HepG2 (cell line): ENCODE results near the gene TNFAIP1. TPM values are rescaled to one million over a fixed set of nuclear protein-coding genes. Genes with fewer than 3 reads are reported as not detected.

ENCODE experiments used
- ATAC-seq: fragments of 200-7000 bp; cut with Tn5 transposase; 3 replicates; pipeline ENCODE4 v1.9.1; 2020; ENCODE audit warnings: mild to moderate bottlenecking, moderate library complexity
- Bru-seq: library from RNA; stranded (reverse); fragments of 400-500 nt; gene quantifications from one replicate; lab custom pipeline; 2021; lab: Mats Ljungman, UMichigan
- BruChase-seq, 2 experiments: library from RNA; stranded (reverse); fragments of 400-500 nt; gene quantifications; one replicate each; lab custom pipeline; 2021; lab: Mats Ljungman, UMichigan
- BruUV-seq: library from RNA; stranded (reverse); fragments of 400-500 nt; replicated peaks from 2 replicates; lab custom pipeline; 2021; lab: Mats Ljungman, UMichigan
- CTCF ChIA-PET: fragments of 300-600 bp; formaldehyde crosslinking; extraction: SDS; loops from one replicate; lab custom pipeline; 2021; ENCODE audit warnings: low total read pairs, inconsistent platforms, low intra/inter-chr PET ratio; lab: Yijun Ruan, JAX
- POLR2A ChIA-PET: fragments of 350-600 bp; sonication (Branson Sonifier 250); formaldehyde crosslinking; loops from one replicate; lab custom pipeline; 2020; ENCODE audit warnings: antibody characterized with exemption, inconsistent platforms; lab: Yijun Ruan, JAX
- DNase-seq: peaks from one replicate; pipeline ENCODE4 v3.0.0-alpha.2; 2015; ENCODE audit warnings: low spot score
- FAIRE-seq: peaks from 3 replicates; lab custom pipeline; 2011; peaks lifted over from hg19 to GRCh38; lab: Jason Lieb, UNC
- H2AFZ ChIP-seq: one replicate; pipeline ENCODE4 v1.6.1; 2011; ENCODE audit warnings: low read length, inconsistent platforms
- H3K27ac ChIP-seq: fragments of 300-600 bp; 3 replicates; pipeline ENCODE4 v1.8.0; 2011; ENCODE audit warnings: mixed run types, mild to moderate bottlenecking, mixed read lengths, low read length, inconsistent platforms; ENCODE audit not compliant: insufficient read depth; ENCODE audit errors: extremely low read length
- H3K27me3 ChIP-seq, 2 experiments: fragments of 200-600 bp in 1 of 2; 2 replicates in 1 of 2; 3 replicates in 1 of 2; pipeline versions ENCODE4 v1.6.0 to v1.8.0; 2011; ENCODE audit warnings: low read length in 2 of 2, mild to moderate bottlenecking in 2 of 2, moderate library complexity in 2 of 2, inconsistent platforms in 1 of 2; ENCODE audit not compliant: insufficient read depth in 2 of 2, control insufficient read depth in 1 of 2
- H3K36me3 ChIP-seq, 2 experiments: fragments of 200-600 bp in 1 of 2; replicated peaks in 1 of 2; 2 replicates in 1 of 2; 3 replicates in 1 of 2; pipeline versions ENCODE4 v1.5.1 to v1.8.0; 2011; ENCODE audit warnings: low read length in 2 of 2, inconsistent platforms in 1 of 2; ENCODE audit not compliant: insufficient read depth in 2 of 2, control insufficient read depth in 1 of 2
- H3K4me1 ChIP-seq: 2 replicates; pipeline ENCODE4 v1.5.1; 2012; ENCODE audit warnings: low read length, inconsistent platforms; ENCODE audit not compliant: insufficient read depth
- H3K4me2 ChIP-seq: 2 replicates; pipeline ENCODE4 v1.6.0; 2011; ENCODE audit warnings: low read depth, low read length, inconsistent platforms
- H3K4me3 ChIP-seq, 3 experiments: fragments of 200-600 bp in 1 of 3; sonication (generic), shearing (Covaris generic) in 1 of 3; replicated peaks in 1 of 3; 2 replicates each; pipeline ENCODE4 v1.5.1; 2011 to 2016; ENCODE audit warnings: low read length in 3 of 3, inconsistent platforms in 2 of 3, low read depth in 2 of 3, mild to moderate bottlenecking in 2 of 3, control low read depth in 1 of 3, mixed read lengths in 1 of 3; ENCODE audit not compliant: insufficient read depth in 1 of 3
- H3K79me2 ChIP-seq: one replicate; pipeline ENCODE4 v1.6.1; 2011; ENCODE audit warnings: low read length, inconsistent platforms; ENCODE audit not compliant: insufficient read depth
- H3K9ac ChIP-seq: 2 replicates; pipeline ENCODE4 v1.6.0; 2011; ENCODE audit warnings: mild to moderate bottlenecking, low read depth, low read length, inconsistent platforms; ENCODE audit not compliant: insufficient read depth
- H3K9me3 ChIP-seq: 2 replicates; pipeline ENCODE4 v1.5.1; 2012; ENCODE audit warnings: mild to moderate bottlenecking, low read length
- H4K20me1 ChIP-seq: 2 replicates; pipeline ENCODE4 v1.6.0; 2011; ENCODE audit warnings: inconsistent platforms, mild to moderate bottlenecking, low read length, moderate library complexity; ENCODE audit not compliant: insufficient read depth
- ASH2L ChIP-seq: fragments of 300-600, 200-600 bp; sonication (generic); IDR thresholded peaks from 2 replicates; pipeline ENCODE4 v1.7.0; 2017; ENCODE audit warnings: low read depth, mild to moderate bottlenecking, moderate library complexity, mixed read lengths, low read length; ENCODE audit not compliant: insufficient read length
- HHEX ChIP-seq: IDR thresholded peaks from 2 replicates; pipeline ENCODE4 v1.6.1; 2016; ENCODE audit warnings: control low read depth
- MBD4 ChIP-seq: IDR thresholded peaks from 2 replicates; pipeline ENCODE4 v1.6.1; 2012; ENCODE audit warnings: low read length, inconsistent platforms, borderline replicate concordance
- NR2F1 ChIP-seq, 2 experiments: fragments of 450-650 bp in 1 of 2; formaldehyde crosslinking in 1 of 2; IDR thresholded peaks; 2 replicates each; pipeline versions ENCODE4 v1.5.0 to v1.6.1; 2016 to 2020; ENCODE audit warnings: mild to moderate bottlenecking in 1 of 2, missing compliant biosample characterization in 1 of 2, missing genetic modification reagents in 1 of 2, moderate library complexity in 1 of 2
- SALL2 ChIP-seq: sonication (generic); formaldehyde crosslinking; IDR thresholded peaks from 2 replicates; pipeline ENCODE4 v1.8.1; 2023; ENCODE audit warnings: mild to moderate bottlenecking, missing genetic modification reagents, inconsistent platforms
- SMARCC2 ChIP-seq: fragments of 450-650 bp; IDR thresholded peaks from 2 replicates; pipeline ENCODE4 v1.6.1; 2017; ENCODE audit warnings: antibody characterized with exemption, mild to moderate bottlenecking
- ZBTB34 ChIP-seq: sonication (generic); formaldehyde crosslinking; IDR thresholded peaks from 2 replicates; pipeline ENCODE4 v1.8.0; 2022; ENCODE audit warnings: mild to moderate bottlenecking, missing genetic modification reagents
- ZNF33B ChIP-seq: sonication (generic); formaldehyde crosslinking; IDR thresholded peaks from 2 replicates; pipeline ENCODE4 v1.5.1; 2020; ENCODE audit warnings: mild to moderate bottlenecking, missing genetic modification reagents
- WGBS: methylation state at CpG from one replicate; pipeline ENCODE4 v1.1.6; 2017; ENCODE audit warnings: low lambda C conversion rate; 5-methylcytosine and 5-hydroxymethylcytosine counted together
- in situ Hi-C: cut with HindIII; loops from 2 replicates; pipeline ENCODE4 v1.10.0; 2017; ENCODE audit warnings: low pct_unique_long_range_greater_than_20kb; ENCODE audit not compliant: extremely low pct_ligation_motif_present
- intact Hi-C: fragments of 100-400 bp; cut with micrococcal nuclease; formaldehyde crosslinking; loops from one replicate; pipeline ENCODE4 v1.10.0; 2022; ENCODE audit not compliant: unreplicated experiment
- long read RNA-seq, 2 experiments: library from RNA in 1 of 2; library from polyadenylated mRNA in 1 of 2; stranded (forward) in 1 of 2; unstranded in 1 of 2; transcript quantifications; one replicate each; pipeline ENCODE4 v2.0.0, GENCODE V29; 2019 to 2022
- polyA minus RNA-seq, 3 experiments: library from RNA; depleted of rRNA, polyadenylated mRNA; stranded (reverse); fragments of >200 nt; gene quantifications; 2 replicates each; pipeline ENCODE4 v1.2.3, GENCODE V29; 2011; ENCODE audit warnings: low replicate concordance in 1 of 3
- polyA plus RNA-seq, 8 experiments: library from polyadenylated mRNA; depleted of rRNA in 3 of 8; stranded (reverse) in 7 of 8; unstranded in 1 of 8; fragments of >200 nt; fragmentation: Illumina TruSeq in 4 of 8; extraction: Trizol in 4 of 8; gene quantifications; 2 replicates each; pipeline versions ENCODE4 v1.2.1 to v1.2.3, GENCODE V29; 2011 to 2016; ENCODE audit warnings: low read depth in 4 of 8, missing spikeins in 1 of 8, mixed read lengths in 1 of 8; ENCODE audit not compliant: insufficient read depth in 1 of 8
- total RNA-seq, 5 experiments: library from RNA; depleted of rRNA; stranded (reverse); fragments of >200 nt; fragmentation: Illumina TruSeq; extraction: Trizol; gene quantifications; 2 replicates each; pipeline ENCODE4 v1.2.3, GENCODE V29; 2016; ENCODE audit warnings: low read depth in 1 of 5
- TF ChIP-seq, protein P1 (sequence below): sonication (generic); formaldehyde crosslinking; IDR thresholded peaks from 2 replicates; pipeline ENCODE4 v1.9.0; 2021; ENCODE audit warnings: missing genetic modification reagents, mild to moderate bottlenecking, borderline replicate concordance
- TF ChIP-seq, protein P2 (sequence below): sonication (generic); formaldehyde crosslinking; IDR thresholded peaks from 2 replicates; pipeline ENCODE4 v1.4.0; 2020; ENCODE audit warnings: missing genetic modification reagents, mild to moderate bottlenecking, borderline replicate concordance

TNFAIP1 gene
- total RNA-seq (2016; rRNA removed; fragmentation: Illumina TruSeq; extraction: Trizol) (17.5 and 18.7 TPM in 2 replicates), polyA plus RNA-seq (2011; rRNA removed) (40.6 and 42.8 TPM in 2 replicates), polyA minus RNA-seq (2011; rRNA and poly(A)+ RNA removed; ENCODE audit: low replicate concordance) (67.1 and 165 TPM in 2 replicates), Bru-seq, nascent RNA (percentile 71 among the genes with signal in this experiment), BruChase-seq, experiment 1, labeled RNA remaining after a 6-hour chase (percentile 80 among the genes with signal in this experiment), BruChase-seq, experiment 2, labeled RNA remaining after a 2-hour chase (percentile 79 among the genes with signal in this experiment)
- total RNA-seq (2016; cell fraction: cytosol; rRNA removed; fragmentation: Illumina TruSeq; extraction: Trizol; ENCODE audit: low read depth) = 3.0 and 3.3 TPM in 2 replicates
- 17.6 and 18.0 TPM in 2 replicates for total RNA-seq (2016; cell fraction: insoluble cytoplasmic fraction; rRNA removed; fragmentation: Illumina TruSeq; extraction: Trizol)
- total RNA-seq (2016; cell fraction: membrane; rRNA removed; fragmentation: Illumina TruSeq; extraction: Trizol) = 10.3 and 13.6 TPM in 2 replicates
- total RNA-seq (2016; cell fraction: nucleus; rRNA removed; fragmentation: Illumina TruSeq; extraction: Trizol) = 10.7 and 12.2 TPM in 2 replicates
- polyA plus RNA-seq (2011; cell fraction: cytosol; rRNA removed) = 26.7 and 28.6 TPM in 2 replicates
- 42.5 and 48.1 TPM in 2 replicates for polyA plus RNA-seq (2011; cell fraction: nucleus; rRNA removed)
- 16.3 and 24.4 TPM in 2 replicates for polyA plus RNA-seq (2012)
- 3.2 and 5.3 TPM in 2 replicates for polyA plus RNA-seq (2016; cell fraction: cytosol; fragmentation: Illumina TruSeq; extraction: Trizol; ENCODE audit: low read depth)
- polyA plus RNA-seq (2016; cell fraction: insoluble cytoplasmic fraction; fragmentation: Illumina TruSeq; extraction: Trizol; ENCODE audit: low read depth) = 18.4 and 21.2 TPM in 2 replicates
- polyA plus RNA-seq (2016; cell fraction: membrane; fragmentation: Illumina TruSeq; extraction: Trizol; ENCODE audit: low read depth) = 8.2 and 8.8 TPM in 2 replicates
- polyA plus RNA-seq (2016; cell fraction: nucleus; fragmentation: Illumina TruSeq; extraction: Trizol; ENCODE audit: insufficient read depth, low read depth) = 17.9 and 19.3 TPM in 2 replicates
- 30.3 and 32.2 TPM in 2 replicates for polyA minus RNA-seq (2011; cell fraction: cytosol; rRNA and poly(A)+ RNA removed)
- polyA minus RNA-seq (2011; cell fraction: nucleus; rRNA and poly(A)+ RNA removed) = 20.6 and 26.7 TPM in 2 replicates
- long read RNA-seq, experiment 1, transcript TNFAIP1-201 (7 exons, 3,627 nt) = major isoform, 18 of 24 reads
- long read RNA-seq, experiment 1, partial matches to known transcripts = 2 of 24 reads
- long read RNA-seq, experiment 1, other reads (novel, unspliced or antisense) = 4 of 24 reads
- long read RNA-seq, experiment 2, transcript TNFAIP1-201 (7 exons, 3,627 nt) = major isoform, 40 of 95 reads
- long read RNA-seq, experiment 2, partial matches to known transcripts = 50 of 95 reads
- long read RNA-seq, experiment 2, other reads (novel, unspliced or antisense) = 5 of 95 reads

DNA sequence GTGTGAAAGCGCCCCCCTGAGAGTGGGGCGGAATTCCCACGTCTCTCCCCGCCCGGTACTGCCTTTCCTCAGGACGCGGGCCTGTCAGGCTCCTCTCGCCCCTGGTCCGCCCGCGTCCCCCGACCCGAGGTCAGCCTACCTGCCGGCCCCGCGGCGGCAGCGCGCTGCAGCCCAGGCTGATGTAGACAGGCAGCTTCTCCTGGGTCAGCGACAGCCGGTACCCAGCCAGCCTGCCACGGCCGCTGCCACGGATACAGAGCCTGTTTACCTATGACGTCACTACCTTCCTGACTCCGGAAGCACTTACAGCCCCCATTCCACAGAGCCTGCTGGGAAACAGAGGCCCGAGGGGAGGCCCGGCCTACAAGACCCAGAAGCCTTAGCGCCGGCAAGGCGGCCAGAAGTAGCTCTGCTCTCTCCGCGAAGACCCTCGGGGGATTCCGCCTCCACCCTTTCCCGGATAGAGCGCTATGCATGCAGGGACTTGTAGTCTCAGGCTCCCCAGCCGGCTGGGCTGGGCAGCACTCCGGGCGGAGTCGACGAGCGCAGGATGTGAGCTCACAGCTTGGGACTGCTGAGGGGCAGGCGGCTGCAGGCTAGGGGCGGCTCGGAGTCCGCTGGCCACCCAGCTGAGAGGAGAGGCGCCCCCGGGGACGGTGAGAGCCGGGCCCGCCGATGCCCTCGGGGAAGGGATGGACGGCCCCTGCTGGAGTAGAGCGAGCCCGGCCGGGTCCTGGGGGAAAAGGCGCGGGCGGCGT is at the start of gene TNFAIP1, which contains the start of gene IFT20:
Gene TNFAIP1, plus strand, starts transcription at position 561 of the 758 bp plus-strand sequence. CDS start 3,761 bp downstream, outside the sequence.
Gene IFT20, minus strand, starts transcription at position 272 of the 758 bp plus-strand sequence. CDS start 3,487 bp downstream, outside the sequence.
- peak within 1 kb of the TSS; percentile 96 for H3K4me2 ChIP-seq
- H4K20me1 ChIP-seq = no peaks in the 10 kb centered on the region; the same call in 1 of the 2 replicates
- H3K9me3 ChIP-seq = no peaks in the 10 kb centered on the region
- ChIA-PET CTCF (no interaction called here), POLR2A (interaction anchor here (1.0 to 2.5 kb wide), 17 partner anchors 9 to 616 kb away, joined by 3 to 68 read pairs (median 7); partner anchors contain the start of genes ALDOC, PHF12, POLDIP2 and SLC46A1)
- intact Hi-C loops = loop anchor here (1.0 kb wide), 1 partner anchor 35 kb away; the partner anchor contains the start of gene VTN
- H2AFZ ChIP-seq = no peak within 1 kb of the TSS
- H3K27ac ChIP-seq = peak within 1 kb of the TSS; percentile 72
- H3K36me3 ChIP-seq = peaks cover 11 to 18% of the 10 kb centered on the region in 2 experiments; a peak in 4 of 5 replicates
- peaks cover 46% of the 10 kb centered on the region for H3K4me1 ChIP-seq
- peak within 1 kb of the TSS; percentile 89 for H3K9ac ChIP-seq
- in situ Hi-C loops = no loop called here
- no TSS peak for BruUV-seq
- peak within 1 kb of the TSS; percentile 92 to 94 (median 93) for H3K4me3 ChIP-seq
- H3K79me2 ChIP-seq = peaks cover 55% of the 10 kb centered on the region
- DNase-seq (peak; percentile 99), FAIRE-seq (peak; percentile 98), ATAC-seq (peak; percentile 97)
- H3K27me3 ChIP-seq = no peaks in the 10 kb centered on the region; a peak in 1 of 5 replicates
- 0% methylated on average over 4 of the region's 62 CpGs for WGBS
- TF ChIP-seq SMARCC2 = no peak
- TF ChIP-seq, protein P1, sequence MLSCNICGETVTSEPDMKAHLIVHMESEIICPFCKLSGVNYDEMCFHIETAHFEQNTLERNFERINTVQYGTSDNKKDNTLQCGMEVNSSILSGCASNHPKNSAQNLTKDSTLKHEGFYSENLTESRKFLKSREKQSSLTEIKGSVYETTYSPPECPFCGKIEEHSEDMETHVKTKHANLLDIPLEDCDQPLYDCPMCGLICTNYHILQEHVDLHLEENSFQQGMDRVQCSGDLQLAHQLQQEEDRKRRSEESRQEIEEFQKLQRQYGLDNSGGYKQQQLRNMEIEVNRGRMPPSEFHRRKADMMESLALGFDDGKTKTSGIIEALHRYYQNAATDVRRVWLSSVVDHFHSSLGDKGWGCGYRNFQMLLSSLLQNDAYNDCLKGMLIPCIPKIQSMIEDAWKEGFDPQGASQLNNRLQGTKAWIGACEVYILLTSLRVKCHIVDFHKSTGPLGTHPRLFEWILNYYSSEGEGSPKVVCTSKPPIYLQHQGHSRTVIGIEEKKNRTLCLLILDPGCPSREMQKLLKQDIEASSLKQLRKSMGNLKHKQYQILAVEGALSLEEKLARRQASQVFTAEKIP = no peak
- TF ChIP-seq ZBTB34 (CRISPR knock-in tag) = no peak
- no peak for TF ChIP-seq NR2F1 (CRISPR knock-in tag; IDR thresholded peaks at IDR 0.05)
- TF ChIP-seq, protein P2, sequence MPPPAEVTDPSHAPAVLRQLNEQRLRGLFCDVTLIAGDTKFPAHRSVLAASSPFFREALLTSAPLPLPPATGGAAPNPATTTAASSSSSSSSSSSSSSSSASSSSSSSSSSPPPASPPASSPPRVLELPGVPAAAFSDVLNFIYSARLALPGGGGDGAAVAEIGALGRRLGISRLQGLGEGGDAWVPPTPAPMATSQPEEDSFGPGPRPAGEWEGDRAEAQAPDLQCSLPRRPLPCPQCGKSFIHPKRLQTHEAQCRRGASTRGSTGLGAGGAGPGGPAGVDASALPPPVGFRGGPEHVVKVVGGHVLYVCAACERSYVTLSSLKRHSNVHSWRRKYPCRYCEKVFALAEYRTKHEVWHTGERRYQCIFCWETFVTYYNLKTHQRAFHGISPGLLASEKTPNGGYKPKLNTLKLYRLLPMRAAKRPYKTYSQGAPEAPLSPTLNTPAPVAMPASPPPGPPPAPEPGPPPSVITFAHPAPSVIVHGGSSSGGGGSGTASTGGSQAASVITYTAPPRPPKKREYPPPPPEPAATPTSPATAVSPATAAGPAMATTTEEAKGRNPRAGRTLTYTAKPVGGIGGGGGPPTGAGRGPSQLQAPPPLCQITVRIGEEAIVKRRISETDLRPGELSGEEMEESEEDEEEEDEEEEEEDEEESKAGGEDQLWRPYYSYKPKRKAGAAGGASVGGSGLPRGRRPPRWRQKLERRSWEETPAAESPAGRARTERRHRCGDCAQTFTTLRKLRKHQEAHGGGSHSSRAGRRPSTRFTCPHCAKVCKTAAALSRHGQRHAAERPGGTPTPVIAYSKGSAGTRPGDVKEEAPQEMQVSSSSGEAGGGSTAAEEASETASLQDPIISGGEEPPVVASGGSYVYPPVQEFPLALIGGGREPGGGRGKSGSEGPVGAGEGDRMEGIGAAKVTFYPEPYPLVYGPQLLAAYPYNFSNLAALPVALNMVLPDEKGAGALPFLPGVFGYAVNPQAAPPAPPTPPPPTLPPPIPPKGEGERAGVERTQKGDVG (CRISPR knock-in tag) = no peak
- TF ChIP-seq HHEX (CRISPR knock-in tag) = no peak
- no peak for TF ChIP-seq MBD4
- TF ChIP-seq ZNF33B (CRISPR knock-in tag) = no peak
- TF ChIP-seq SALL2 = peak; percentile 88
- peak; percentile 68 for TF ChIP-seq ASH2L
